T-helper 2 cell treated with Interferon-gamma antibody and Interleukin-4, amounts not matched to agents 5 μg/mL and 100 μg/mL, for 36 hours (primary cell): ENCODE measurements around the gene CLIP2.
"Not testable (repeated sequence)": the region's sequence is repeated elsewhere in the genome, so short reads cannot be mapped to it uniquely, and the experiment has no call there.

Source experiments
- DNase-seq: peaks from one replicate; pipeline ENCODE4 v3.0.0; 2021; ENCODE audit warnings: low spot score
- H3K27ac Mint-ChIP-seq: one replicate; pipeline ENCODE4 v1.8.0; 2021; ENCODE audit warnings: mild to moderate bottlenecking, mixed read lengths
- H3K27me3 Mint-ChIP-seq: one replicate; pipeline ENCODE4 v1.8.0; 2021; ENCODE audit warnings: low read depth, mixed read lengths
- H3K36me3 Mint-ChIP-seq: one replicate; pipeline ENCODE4 v1.8.0; 2021; ENCODE audit warnings: low read depth, mixed read lengths
- H3K4me1 Mint-ChIP-seq: one replicate; pipeline ENCODE4 v1.8.0; 2021; ENCODE audit warnings: low read depth, mixed read lengths
- H3K4me3 Mint-ChIP-seq: one replicate; pipeline ENCODE4 v1.8.0; 2022; ENCODE audit warnings: mild to moderate bottlenecking, moderate library complexity, mixed read lengths
- H3K9me3 Mint-ChIP-seq: one replicate; pipeline ENCODE4 v1.8.0; 2021; ENCODE audit warnings: mixed read lengths

CLIP2 gene

GRCh38 chr7:74437291-74437571, 148.0 kb downstream of the CLIP2 start:
- not testable (repeated sequence) for H3K36me3 Mint-ChIP-seq, H3K4me1 Mint-ChIP-seq, H3K4me3 Mint-ChIP-seq, H3K27ac Mint-ChIP-seq, DNase-seq, H3K27me3 Mint-ChIP-seq
- peaks cover 11% of the 10 kb centered on the region for H3K9me3 Mint-ChIP-seq

GRCh38 chr7:74438327-74438726, 149.1 kb downstream of the CLIP2 start:
- DNase-seq, result no peak
- Mint-ChIP-seq H3K4me1 (no peaks in the 10 kb centered on the region), H3K4me3 (no peak overlapping the region), H3K36me3 (peaks cover 4% of the 10 kb centered on the region), H3K27me3 (peaks cover 2% of the 10 kb centered on the region), H3K27ac (no peak overlapping the region), H3K9me3 (peaks cover 11% of the 10 kb centered on the region)

- no peaks in the 10 kb centered on the region for H3K4me1 Mint-ChIP-seq
- peaks cover 7% of the 10 kb centered on the region for H3K27me3 Mint-ChIP-seq
- H3K36me3 Mint-ChIP-seq, result peaks cover 4% of the 10 kb centered on the region
- DNase-seq, result no peak
- no peak overlapping the region for H3K4me3 Mint-ChIP-seq
- H3K27ac Mint-ChIP-seq, result no peak overlapping the region
- peaks cover 11% of the 10 kb centered on the region for H3K9me3 Mint-ChIP-seq
These were observed 150.3 kb downstream of the CLIP2 start for GRCh38 chr7:74439541-74439940.

GRCh38 chr7:74440143-74440542, 150.9 kb downstream of the CLIP2 start:
- DNase-seq, H3K27ac Mint-ChIP-seq, H3K4me3 Mint-ChIP-seq, H3K4me1 Mint-ChIP-seq, H3K36me3 Mint-ChIP-seq, H3K27me3 Mint-ChIP-seq: not testable (repeated sequence)
- peaks cover 11% of the 10 kb centered on the region for H3K9me3 Mint-ChIP-seq

- Mint-ChIP-seq H3K9me3 (peaks cover 11% of the 10 kb centered on the region), H3K36me3 (peaks cover 4% of the 10 kb centered on the region), H3K27ac (no peak overlapping the region), H3K27me3 (peaks cover 7% of the 10 kb centered on the region), H3K4me1 (no peaks in the 10 kb centered on the region), H3K4me3 (no peak overlapping the region)
- DNase-seq, result no peak
These were observed 152.6 kb downstream of the CLIP2 start for GRCh38 chr7:74441801-74442200.

GRCh38 chr7:74443543-74444247, 154.5 kb downstream of the CLIP2 start:
- no peaks in the 10 kb centered on the region for H3K4me1 Mint-ChIP-seq
- no peak overlapping the region for H3K27ac Mint-ChIP-seq
- H3K4me3 Mint-ChIP-seq, result no peak overlapping the region
- H3K36me3 Mint-ChIP-seq, result no peaks in the 10 kb centered on the region
- DNase-seq, result no peak
- peaks cover 2% of the 10 kb centered on the region for H3K9me3 Mint-ChIP-seq
- H3K27me3 Mint-ChIP-seq, result peaks cover 7% of the 10 kb centered on the region

- no peaks in the 10 kb centered on the region for H3K9me3 Mint-ChIP-seq
- DNase-seq, result no peak
- H3K4me3 Mint-ChIP-seq, result no peak overlapping the region
- H3K36me3 Mint-ChIP-seq, result no peaks in the 10 kb centered on the region
- peaks cover 12% of the 10 kb centered on the region for H3K27me3 Mint-ChIP-seq
- H3K4me1 Mint-ChIP-seq, result peaks cover 12% of the 10 kb centered on the region
- H3K27ac Mint-ChIP-seq, result no peak overlapping the region
These were observed 159.9 kb downstream of the CLIP2 start for GRCh38 chr7:74449144-74449543.

- DNase-seq, result peak; percentile 53
- Mint-ChIP-seq H3K27me3 (peaks cover 12% of the 10 kb centered on the region), H3K36me3 (no peaks in the 10 kb centered on the region), H3K9me3 (no peaks in the 10 kb centered on the region), H3K4me3 (no peak overlapping the region), H3K4me1 (peaks cover 12% of the 10 kb centered on the region), H3K27ac (no peak overlapping the region)
These were observed 160.7 kb downstream of the CLIP2 start for GRCh38 chr7:74449809-74450397.

GRCh38 chr7:74452748-74453321, 163.6 kb downstream of the CLIP2 start:
- Mint-ChIP-seq H3K27me3 (peaks cover 22% of the 10 kb centered on the region), H3K4me3 (peak overlapping the region; percentile 75), H3K9me3 (no peaks in the 10 kb centered on the region), H3K4me1 (peaks cover 12% of the 10 kb centered on the region), H3K36me3 (no peaks in the 10 kb centered on the region), H3K27ac (peak overlapping the region; percentile 79)
- no peak for DNase-seq

- Mint-ChIP-seq H3K27ac (peak within 1 kb of the TSS; percentile 79), H3K4me3 (peak within 1 kb of the TSS; percentile 75)
These were observed 164.3 kb downstream of the CLIP2 start, which contains the start of gene GTF2IRD1 for GRCh38 chr7:74453322-74454011. Gene GTF2IRD1, plus strand, starts transcription at chr7:74453906. Its CDS starts 54,175 bp downstream, at chr7:74508081.

GRCh38 chr7:74454021-74454924, 165.1 kb downstream of the CLIP2 start:
- Mint-ChIP-seq H3K4me1 (peaks cover 12% of the 10 kb centered on the region), H3K4me3 (no peak overlapping the region), H3K27me3 (peaks cover 23% of the 10 kb centered on the region), H3K36me3 (no peaks in the 10 kb centered on the region), H3K27ac (no peak overlapping the region), H3K9me3 (no peaks in the 10 kb centered on the region)
- DNase-seq, result peak; percentile 17

More at GRCh38 chr7:74453322-74454011, 164.3 kb downstream of the CLIP2 start, which contains the start of gene GTF2IRD1:
- Mint-ChIP-seq H3K27me3 (peaks cover 25% of the 10 kb centered on the region), H3K36me3 (no peaks in the 10 kb centered on the region), H3K4me1 (peaks cover 12% of the 10 kb centered on the region), H3K9me3 (no peaks in the 10 kb centered on the region)
- DNase-seq, result peak; percentile 30

GRCh38 chr7:74454925-74455288, 165.7 kb downstream of the CLIP2 start:
- H3K36me3 Mint-ChIP-seq, result no peaks in the 10 kb centered on the region
- H3K27ac Mint-ChIP-seq, result no peak overlapping the region
- peaks cover 9% of the 10 kb centered on the region for H3K4me1 Mint-ChIP-seq
- peaks cover 18% of the 10 kb centered on the region for H3K27me3 Mint-ChIP-seq
- DNase-seq, result no peak
- H3K9me3 Mint-ChIP-seq, result no peaks in the 10 kb centered on the region
- no peak overlapping the region for H3K4me3 Mint-ChIP-seq

GRCh38 chr7:74455291-74455804, 166.1 kb downstream of the CLIP2 start:
- Mint-ChIP-seq H3K27ac (peak overlapping the region; percentile 57), H3K4me3 (no peak overlapping the region), H3K27me3 (peaks cover 18% of the 10 kb centered on the region), H3K4me1 (peaks cover 9% of the 10 kb centered on the region), H3K9me3 (no peaks in the 10 kb centered on the region), H3K36me3 (no peaks in the 10 kb centered on the region)
- no peak for DNase-seq
